Heart left ventricle (tissue), 13 donors: ENCODE results near the gene DCAF4L1.

ENCODE experiments used
- POLR2A ChIP-seq, 2 donors: fragments of 450-650 bp; IDR thresholded peaks; one replicate each; pipeline ENCODE4 v1.6.1; 2017; ENCODE audit warnings: antibody characterized with exemption in 2 of 2, mild to moderate bottlenecking in 2 of 2, moderate library complexity in 2 of 2
- TF ChIP-seq, protein P1 (sequence below), 12 donors: fragments of 200-600 bp; sonication (generic) in 4 of 12; IDR thresholded peaks; one replicate each; pipeline versions ENCODE4 v1.5.0 to v1.8.0; 2018 to 2022; ENCODE audit warnings: antibody characterized with exemption in 12 of 12, mild to moderate bottlenecking in 5 of 12
- donor health status: ischemic (EF 13 %, LVEDD 7.1; RV severe dilation, severe dysfunction).
- donor health status: DM: no; HTN: yes; CAD: no.
- donor health status: DM: no; HTN: no; CAD: no.
- donor health status: ischemic (EF 25% LVEDD 6.9; RV normal size, moderate dysfunction).
- donor health status: ischemic (EF 25% LVEDD 5.7; RV mildly dilated, moderate dysfunction).
- donor health status: ischemic (EF 35%, LVEDD 5.7; RV mildly dilated, moderate dysfunction).
- donor health status: nonischemic (EF 11% LVEDD 7.7; RV severe dilation, severe dysfunction).
- donor health status: DM: yes; HTN: yes; CAD: no.
- donor health status: PGD.
- donor health status: ischemic (EF 29% LVEDD 5.4; RV normal size, mild dysfunction).
- donor health status: nonischemic (EF 23%, LVEDD 6.1; RV moderate dilation, normal function).

GRCh38 chr4:41989994-41990364 is 8.4 kb downstream of the DCAF4L1 start:
- TF ChIP-seq, protein P1, sequence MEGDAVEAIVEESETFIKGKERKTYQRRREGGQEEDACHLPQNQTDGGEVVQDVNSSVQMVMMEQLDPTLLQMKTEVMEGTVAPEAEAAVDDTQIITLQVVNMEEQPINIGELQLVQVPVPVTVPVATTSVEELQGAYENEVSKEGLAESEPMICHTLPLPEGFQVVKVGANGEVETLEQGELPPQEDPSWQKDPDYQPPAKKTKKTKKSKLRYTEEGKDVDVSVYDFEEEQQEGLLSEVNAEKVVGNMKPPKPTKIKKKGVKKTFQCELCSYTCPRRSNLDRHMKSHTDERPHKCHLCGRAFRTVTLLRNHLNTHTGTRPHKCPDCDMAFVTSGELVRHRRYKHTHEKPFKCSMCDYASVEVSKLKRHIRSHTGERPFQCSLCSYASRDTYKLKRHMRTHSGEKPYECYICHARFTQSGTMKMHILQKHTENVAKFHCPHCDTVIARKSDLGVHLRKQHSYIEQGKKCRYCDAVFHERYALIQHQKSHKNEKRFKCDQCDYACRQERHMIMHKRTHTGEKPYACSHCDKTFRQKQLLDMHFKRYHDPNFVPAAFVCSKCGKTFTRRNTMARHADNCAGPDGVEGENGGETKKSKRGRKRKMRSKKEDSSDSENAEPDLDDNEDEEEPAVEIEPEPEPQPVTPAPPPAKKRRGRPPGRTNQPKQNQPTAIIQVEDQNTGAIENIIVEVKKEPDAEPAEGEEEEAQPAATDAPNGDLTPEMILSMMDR (IDR thresholded peaks at IDR 0.05): no peak
- TF ChIP-seq POLR2A (IDR thresholded peaks at IDR 0.05): no peak
